WI38 (cell line): ENCODE measurements around the gene DVL1.
"Not testable (repeated sequence)": the region's sequence is repeated elsewhere in the genome, so short reads cannot be mapped to it uniquely, and the experiment has no call there.

ENCODE experiments used
- H3K4me3 ChIP-seq: 2 replicates; pipeline ENCODE4 v1.5.1; 2011; ENCODE audit warnings: low read depth, mild to moderate bottlenecking, control low read depth, low read length
- TF ChIP-seq, protein P1 (sequence below): IDR thresholded peaks from 2 replicates; pipeline ENCODE4 v1.5.1; 2012; ENCODE audit warnings: low read depth, mild to moderate bottlenecking, control low read depth, low read length

Gene DVL1

DNA sequence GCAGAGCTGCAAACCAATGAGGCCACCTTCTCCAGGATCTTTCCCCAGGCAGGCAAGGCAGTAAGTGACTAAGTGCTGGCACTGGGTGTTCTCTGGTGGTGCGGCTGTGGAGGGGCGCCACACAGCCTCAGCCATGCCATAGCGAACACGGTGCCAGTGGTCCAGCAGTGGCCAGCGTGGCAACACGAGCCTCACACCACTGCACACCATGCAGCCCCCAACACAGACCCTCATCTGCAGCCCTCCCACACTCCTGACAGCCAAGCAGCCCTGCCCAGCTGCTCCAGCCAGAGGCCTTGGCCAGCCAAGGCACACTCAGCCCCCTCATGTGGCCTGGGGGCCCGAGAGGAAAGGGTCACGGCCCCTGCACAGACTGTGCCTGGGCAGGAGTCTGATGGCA lies 27.7 kb downstream of the DVL1 start:
- TF ChIP-seq, protein P1, sequence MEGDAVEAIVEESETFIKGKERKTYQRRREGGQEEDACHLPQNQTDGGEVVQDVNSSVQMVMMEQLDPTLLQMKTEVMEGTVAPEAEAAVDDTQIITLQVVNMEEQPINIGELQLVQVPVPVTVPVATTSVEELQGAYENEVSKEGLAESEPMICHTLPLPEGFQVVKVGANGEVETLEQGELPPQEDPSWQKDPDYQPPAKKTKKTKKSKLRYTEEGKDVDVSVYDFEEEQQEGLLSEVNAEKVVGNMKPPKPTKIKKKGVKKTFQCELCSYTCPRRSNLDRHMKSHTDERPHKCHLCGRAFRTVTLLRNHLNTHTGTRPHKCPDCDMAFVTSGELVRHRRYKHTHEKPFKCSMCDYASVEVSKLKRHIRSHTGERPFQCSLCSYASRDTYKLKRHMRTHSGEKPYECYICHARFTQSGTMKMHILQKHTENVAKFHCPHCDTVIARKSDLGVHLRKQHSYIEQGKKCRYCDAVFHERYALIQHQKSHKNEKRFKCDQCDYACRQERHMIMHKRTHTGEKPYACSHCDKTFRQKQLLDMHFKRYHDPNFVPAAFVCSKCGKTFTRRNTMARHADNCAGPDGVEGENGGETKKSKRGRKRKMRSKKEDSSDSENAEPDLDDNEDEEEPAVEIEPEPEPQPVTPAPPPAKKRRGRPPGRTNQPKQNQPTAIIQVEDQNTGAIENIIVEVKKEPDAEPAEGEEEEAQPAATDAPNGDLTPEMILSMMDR, result no peak
- no peak overlapping the region for H3K4me3 ChIP-seq

DNA sequence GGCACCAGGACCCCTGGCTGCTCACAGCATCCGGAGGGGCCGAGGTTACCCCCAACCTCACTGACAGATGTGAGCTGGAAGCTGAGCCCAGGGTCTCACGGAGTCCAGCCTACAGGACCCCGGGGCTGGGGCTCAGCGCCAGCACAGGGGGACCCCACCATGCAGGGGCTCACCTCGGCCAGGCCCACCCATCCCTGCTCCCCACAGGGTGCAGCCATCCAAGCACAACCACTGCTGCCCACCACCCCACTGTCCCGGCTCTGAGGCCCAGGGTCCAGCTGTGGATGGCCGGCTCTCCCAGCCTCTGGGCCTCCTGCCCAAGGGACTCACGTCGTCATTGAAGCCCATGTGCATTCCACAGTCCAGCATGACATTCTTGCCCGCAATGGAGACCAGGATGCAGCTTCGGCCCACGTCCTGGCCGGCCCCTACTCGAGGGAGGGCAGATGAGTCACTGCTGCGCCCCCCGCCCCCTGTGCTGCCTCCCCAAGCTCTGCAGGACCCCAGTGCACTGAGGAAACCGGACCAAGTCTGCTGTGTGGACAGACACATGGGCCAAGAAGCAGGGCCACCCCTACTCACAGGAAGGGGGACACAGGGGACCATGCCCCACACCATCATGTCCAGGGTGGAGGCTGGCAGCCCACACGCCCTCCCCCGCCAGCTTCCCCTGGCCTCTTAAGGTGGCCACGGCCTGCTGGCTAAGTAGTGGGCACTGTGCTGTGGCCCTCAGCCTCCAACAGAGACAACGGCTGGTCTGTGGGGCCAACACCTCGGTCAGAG lies 28.4 kb downstream of the DVL1 start:
- H3K4me3 ChIP-seq, result no peak overlapping the region
- TF ChIP-seq, protein P1, result no peak

DNA sequence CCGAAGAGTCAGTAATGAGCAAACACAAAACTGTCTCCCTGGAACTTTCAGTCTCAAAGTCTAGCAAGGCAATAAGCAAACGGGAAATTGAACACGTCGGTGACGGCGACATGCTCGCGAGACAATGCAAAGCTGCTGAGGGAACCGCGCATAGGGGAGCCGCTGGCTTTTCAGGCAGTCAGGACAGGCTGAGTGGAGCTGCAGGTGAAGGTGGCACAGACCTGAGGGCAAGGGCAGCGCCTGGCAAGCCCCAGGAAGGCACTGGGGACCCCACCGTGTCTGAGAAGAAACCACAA lies 29.6 kb downstream of the DVL1 start:
- TF ChIP-seq, protein P1, result no peak

DNA sequence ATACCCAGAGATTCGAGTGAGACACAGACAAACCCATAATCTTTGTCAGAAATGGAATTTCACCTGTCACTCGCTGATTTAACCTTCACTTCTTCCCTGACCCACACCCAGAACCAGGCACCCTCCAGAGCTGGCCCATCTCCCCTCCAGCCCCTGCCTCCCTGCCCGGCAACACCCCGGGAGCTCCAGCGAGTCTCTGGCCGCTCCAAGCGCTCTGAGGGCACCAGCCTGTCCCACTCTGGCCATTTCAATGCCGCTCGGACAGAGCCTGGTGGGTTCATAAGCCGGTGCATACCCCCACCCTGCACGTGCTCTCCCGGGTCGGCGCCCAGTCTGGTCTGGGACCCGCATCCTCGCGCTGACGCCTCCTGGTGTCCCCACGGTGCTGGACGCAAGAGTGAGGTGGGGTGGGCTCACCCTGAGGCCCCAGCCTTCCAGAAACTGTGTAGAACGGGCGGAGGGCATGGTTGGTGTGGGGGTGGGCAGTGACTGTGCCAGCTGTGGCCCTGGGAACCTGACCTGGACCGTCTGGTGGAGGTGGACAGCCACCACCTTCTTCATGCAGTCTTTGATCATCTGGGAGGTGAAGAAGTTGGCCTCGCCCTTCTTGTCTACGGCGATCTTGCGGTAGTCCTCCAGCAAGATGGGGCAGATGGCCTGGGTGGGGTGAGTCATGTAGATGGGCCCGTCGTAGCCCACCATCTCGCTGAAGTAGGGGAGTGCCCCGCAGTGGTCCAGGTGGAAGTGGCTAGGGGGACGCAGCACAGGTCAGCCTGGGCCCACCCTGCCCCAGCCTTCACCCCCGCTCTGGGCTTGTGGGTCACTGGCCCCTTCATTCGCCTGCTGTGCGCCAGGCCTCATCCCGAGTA lies 30.2 kb downstream of the DVL1 start:
- H3K4me3 ChIP-seq, result no peak overlapping the region
- TF ChIP-seq, protein P1, result no peak

More for the DNA sequence above, 29.6 kb downstream of the DVL1 start:
- no peak overlapping the region for H3K4me3 ChIP-seq

DNA sequence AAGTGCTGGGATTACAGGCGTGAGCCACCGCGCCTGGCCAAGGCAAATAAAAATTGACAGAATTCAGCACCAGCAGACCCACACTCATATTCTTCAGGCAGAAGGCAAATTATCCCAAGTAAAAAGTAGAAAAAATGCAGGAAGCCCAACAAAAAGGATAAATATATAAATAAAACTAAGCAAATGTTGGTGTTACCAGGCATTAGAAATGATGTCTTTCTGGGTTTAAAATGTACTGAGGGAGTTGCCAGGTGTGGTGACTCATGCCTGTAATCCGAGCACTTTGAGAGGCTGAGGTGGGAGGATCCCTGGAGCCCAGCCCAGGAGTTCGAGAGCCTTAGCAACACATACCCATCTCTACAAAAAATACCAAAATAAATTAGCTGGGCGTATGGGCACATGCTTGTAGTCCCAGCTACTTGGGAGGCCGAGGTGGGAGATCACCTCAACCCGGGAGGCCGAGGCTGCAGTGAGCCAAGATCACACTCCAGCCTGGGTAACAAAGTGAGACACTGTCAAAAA lies 31.0 kb downstream of the DVL1 start:
- TF ChIP-seq, protein P1, result no peak

DNA sequence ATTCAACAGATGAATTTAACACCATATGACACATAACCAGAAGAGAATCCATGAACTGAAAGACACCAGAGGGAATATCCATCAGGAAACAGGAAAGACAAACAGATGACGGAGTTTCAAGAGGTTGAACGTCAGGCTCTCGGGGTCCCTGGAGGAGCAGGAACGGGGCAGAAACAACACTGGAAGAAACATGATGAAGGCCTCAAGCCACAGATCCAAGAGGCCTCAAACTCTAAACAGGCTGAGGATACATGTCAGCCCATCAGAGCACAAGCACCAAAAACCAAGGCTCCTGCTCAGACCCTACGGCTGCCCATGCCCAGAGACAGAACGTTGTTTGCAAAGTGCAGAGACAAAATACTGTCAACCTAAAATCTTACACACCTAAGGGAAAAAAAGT lies 31.8 kb downstream of the DVL1 start:
- TF ChIP-seq, protein P1, result no peak
- H3K4me3 ChIP-seq, result no peak overlapping the region

More for the DNA sequence above, 31.0 kb downstream of the DVL1 start:
- H3K4me3 ChIP-seq, result no peak overlapping the region

DNA sequence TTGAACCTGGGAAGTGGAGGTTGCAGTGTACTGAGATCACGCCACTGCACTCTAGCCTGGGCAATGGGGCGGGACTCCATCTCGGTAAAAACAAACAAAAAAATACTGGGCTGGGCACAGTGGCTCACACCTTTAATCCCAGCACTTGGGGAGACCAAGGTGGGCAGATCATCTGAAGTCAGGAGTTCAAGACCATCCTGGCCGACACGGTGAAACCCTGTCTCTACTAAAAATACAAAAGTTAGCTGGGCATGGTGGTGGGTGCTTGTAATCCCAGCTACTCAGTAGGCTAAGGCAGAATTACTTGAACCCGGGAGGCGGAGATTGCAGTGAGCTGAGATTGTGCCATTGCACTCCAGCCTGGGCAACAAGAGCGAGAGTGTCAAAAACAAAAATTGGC lies 33.0 kb downstream of the DVL1 start:
- not testable (repeated sequence) for H3K4me3 ChIP-seq
